Activated CD4-positive, alpha-beta T cell treated with anti-CD3 and anti-CD28 coated beads, Interleukin-2, amount 10 ng/mL, durations not matched to agents 24 days and 14 days (primary cell): ENCODE results near the gene LCAT. TPM values are rescaled to one million over a fixed set of nuclear protein-coding genes. Genes with fewer than 3 reads are reported as not detected.

Experiments used
- DNase-seq: peaks from one replicate; pipeline ENCODE4 v3.0.0; 2022
- H3K27ac Mint-ChIP-seq: one replicate; pipeline ENCODE4 v1.8.0; 2022; ENCODE audit warnings: mild to moderate bottlenecking, mixed read lengths
- H3K27me3 Mint-ChIP-seq: one replicate; pipeline ENCODE4 v1.8.0; 2022; ENCODE audit warnings: mixed read lengths
- H3K36me3 Mint-ChIP-seq: one replicate; pipeline ENCODE4 v1.8.0; 2022; ENCODE audit warnings: low read depth, mild to moderate bottlenecking, mixed read lengths
- H3K4me1 Mint-ChIP-seq: one replicate; pipeline ENCODE4 v1.8.0; 2021; ENCODE audit warnings: mixed read lengths
- H3K4me3 Mint-ChIP-seq: one replicate; pipeline ENCODE4 v1.8.0; 2022; ENCODE audit warnings: mild to moderate bottlenecking, moderate library complexity, mixed read lengths
- H3K9me3 Mint-ChIP-seq: one replicate; pipeline ENCODE4 v1.8.0; 2021; ENCODE audit warnings: mixed read lengths
- intact Hi-C: fragments of 100-400 bp; cut with micrococcal nuclease; formaldehyde crosslinking; loops from one replicate; pipeline ENCODE4 v1.15.1; 2023
- total RNA-seq: library from RNA; stranded (reverse); gene quantifications from 2 replicates; pipeline ENCODE4 v1.2.3, GENCODE V29; 2022

The LCAT gene
- total RNA-seq, 1 donor from 2014 or later, result 18.2 TPM

DNA sequence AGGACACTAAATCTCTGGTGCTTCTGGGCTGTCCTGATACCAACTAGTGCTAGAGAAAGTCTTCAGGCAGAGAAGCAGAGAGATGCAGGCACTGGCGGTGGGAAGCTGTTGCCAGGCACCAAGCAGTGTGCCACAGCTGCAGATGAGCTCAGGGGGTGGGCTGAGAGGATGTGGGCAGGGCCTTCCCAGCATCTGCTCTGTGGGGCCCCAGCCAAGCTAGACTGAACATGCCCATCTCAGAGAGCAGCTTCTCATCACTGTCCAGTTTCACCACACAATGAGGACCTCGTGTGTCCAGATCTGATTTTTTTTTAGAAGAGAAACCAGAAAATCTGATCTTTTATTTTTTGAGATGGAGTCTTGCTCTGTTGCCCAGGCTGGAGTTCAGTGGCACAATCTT lies 33.8 kb downstream of the LCAT start:
- no peaks in the 10 kb centered on the region for H3K9me3 Mint-ChIP-seq
- no peaks in the 10 kb centered on the region for H3K27me3 Mint-ChIP-seq
- H3K36me3 Mint-ChIP-seq, result peaks cover 24% of the 10 kb centered on the region
- H3K4me1 Mint-ChIP-seq, result peaks cover 18% of the 10 kb centered on the region
- peak; percentile 82 for DNase-seq
- intact Hi-C loops, result no loop called here
- H3K4me3 Mint-ChIP-seq, result no peak overlapping the region
- H3K27ac Mint-ChIP-seq, result peak overlapping the region; percentile 84

DNA sequence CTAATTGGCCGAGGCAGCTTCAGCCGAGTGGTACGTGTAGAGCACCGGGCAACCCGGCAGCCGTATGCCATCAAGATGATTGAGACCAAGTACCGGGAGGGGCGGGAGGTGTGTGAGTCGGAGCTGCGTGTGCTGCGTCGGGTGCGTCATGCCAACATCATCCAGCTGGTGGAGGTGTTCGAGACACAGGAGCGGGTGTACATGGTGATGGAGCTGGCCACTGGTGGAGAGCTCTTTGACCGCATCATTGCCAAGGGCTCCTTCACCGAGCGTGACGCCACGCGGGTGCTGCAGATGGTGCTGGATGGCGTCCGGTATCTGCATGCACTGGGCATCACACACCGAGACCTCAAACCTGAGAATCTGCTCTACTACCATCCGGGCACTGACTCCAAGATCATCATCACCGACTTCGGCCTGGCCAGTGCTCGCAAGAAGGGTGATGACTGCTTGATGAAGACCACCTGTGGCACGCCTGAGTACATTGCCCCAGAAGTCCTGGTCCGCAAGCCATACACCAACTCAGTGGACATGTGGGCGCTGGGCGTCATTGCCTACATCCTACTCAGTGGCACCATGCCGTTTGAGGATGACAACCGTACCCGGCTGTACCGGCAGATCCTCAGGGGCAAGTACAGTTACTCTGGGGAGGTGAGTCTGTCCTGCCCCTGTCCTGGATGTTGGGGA lies 34.7 kb downstream of the LCAT start:
- H3K9me3 Mint-ChIP-seq, result no peaks in the 10 kb centered on the region
- no peak overlapping the region for H3K4me3 Mint-ChIP-seq
- peaks cover 22% of the 10 kb centered on the region for H3K36me3 Mint-ChIP-seq
- DNase-seq, result no peak
- intact Hi-C loops, result no loop called here
- no peaks in the 10 kb centered on the region for H3K27me3 Mint-ChIP-seq
- peaks cover 14% of the 10 kb centered on the region for H3K4me1 Mint-ChIP-seq
- H3K27ac Mint-ChIP-seq, result peak overlapping the region; percentile 84

DNA sequence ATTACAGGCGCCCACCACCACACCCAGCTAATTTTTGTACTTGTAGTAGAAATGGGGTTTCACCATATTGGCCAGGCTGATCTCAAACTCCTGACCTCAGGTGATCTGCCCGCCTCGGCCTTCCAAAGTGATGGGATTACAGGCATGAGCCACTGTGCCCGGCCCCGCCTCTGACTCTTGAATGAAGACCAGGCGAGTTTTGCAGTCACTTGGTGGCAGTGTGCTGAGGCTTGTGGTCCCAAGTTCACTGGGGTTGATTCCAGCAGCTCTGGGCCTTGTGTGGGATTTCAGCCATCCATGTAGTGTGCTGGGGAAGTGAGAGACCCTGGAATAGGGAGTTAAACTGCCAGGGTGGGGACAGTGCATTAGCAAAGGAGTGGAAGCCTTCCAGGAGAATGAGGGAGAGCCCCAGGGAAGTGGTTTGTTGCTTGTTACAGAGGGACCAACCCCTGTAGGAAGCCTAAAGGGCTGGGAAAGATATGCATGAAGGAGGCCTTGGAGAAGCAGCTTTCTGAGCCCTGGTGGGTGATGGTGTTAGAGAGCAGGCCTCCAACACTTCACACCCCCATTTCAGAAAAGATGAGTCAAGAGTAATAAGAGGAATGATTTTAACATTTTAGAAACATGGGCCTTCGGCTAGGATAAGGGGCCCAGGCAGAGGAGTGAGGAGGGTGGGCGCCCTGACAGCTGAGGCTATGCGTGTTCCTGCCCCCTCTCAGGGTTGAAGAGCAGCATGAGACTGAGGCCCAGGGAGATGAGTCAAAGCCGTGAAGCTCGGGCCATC lies 36.3 kb downstream of the LCAT start:
- Mint-ChIP-seq H3K27ac (peak overlapping the region; percentile 83), H3K4me1 (peaks cover 14% of the 10 kb centered on the region)

DNA sequence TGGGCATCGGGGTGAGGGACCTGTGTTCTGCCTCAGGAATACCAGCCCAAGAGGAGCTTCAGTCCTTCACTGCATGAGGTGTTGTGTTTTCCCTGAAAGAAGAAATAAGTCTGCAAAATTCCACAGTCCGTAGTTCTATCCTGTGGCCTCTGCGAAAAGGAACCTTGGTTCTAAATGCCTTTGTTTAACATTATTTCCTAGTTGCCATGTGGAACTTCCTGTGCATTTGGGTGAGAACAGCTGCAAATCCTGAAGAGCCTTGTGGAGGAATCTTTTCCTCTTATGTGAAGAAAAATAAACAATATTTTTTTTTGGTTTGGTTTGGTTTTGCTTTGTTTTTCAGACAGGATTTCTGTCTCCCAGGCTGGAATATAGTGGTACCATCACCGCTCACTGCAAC lies 41.1 kb downstream of the LCAT start:
- H3K27ac Mint-ChIP-seq, result peak overlapping the region; percentile 37
- H3K4me3 Mint-ChIP-seq, result no peak overlapping the region

More for the DNA sequence above, 36.3 kb downstream of the LCAT start:
- intact Hi-C loops, result no loop called here
- no peak for DNase-seq
- H3K4me3 Mint-ChIP-seq, result no peak overlapping the region
- H3K27me3 Mint-ChIP-seq, result no peaks in the 10 kb centered on the region
- no peaks in the 10 kb centered on the region for H3K9me3 Mint-ChIP-seq
- peaks cover 23% of the 10 kb centered on the region for H3K36me3 Mint-ChIP-seq

DNA sequence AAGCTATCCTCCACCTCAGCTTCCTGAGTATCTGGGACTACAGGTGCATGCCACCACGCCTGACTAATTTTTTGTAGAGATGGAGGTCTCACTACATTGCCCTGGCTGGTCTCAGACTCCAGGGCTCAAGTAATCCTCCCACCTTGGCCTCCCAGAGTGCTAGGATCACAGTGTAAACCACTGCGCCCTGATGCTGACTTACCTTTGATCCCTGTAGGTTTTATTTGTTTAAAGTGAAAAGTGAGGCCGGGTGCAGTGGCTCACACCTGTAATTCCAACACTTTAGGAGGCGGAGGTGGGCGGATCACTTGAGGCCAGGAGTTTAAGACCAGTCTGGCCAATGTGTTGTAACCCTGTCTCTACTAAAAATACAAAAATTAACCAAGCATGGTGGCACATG lies 42.2 kb downstream of the LCAT start:
- H3K27ac Mint-ChIP-seq, result no peak overlapping the region
- no peaks in the 10 kb centered on the region for H3K9me3 Mint-ChIP-seq
- H3K36me3 Mint-ChIP-seq, result peaks cover 3% of the 10 kb centered on the region
- no peaks in the 10 kb centered on the region for H3K27me3 Mint-ChIP-seq
- no peak for DNase-seq
- peaks cover 2% of the 10 kb centered on the region for H3K4me1 Mint-ChIP-seq
- intact Hi-C loops, result no loop called here
- H3K4me3 Mint-ChIP-seq, result no peak overlapping the region

More for the DNA sequence above, 41.1 kb downstream of the LCAT start:
- intact Hi-C loops, result no loop called here
- H3K36me3 Mint-ChIP-seq, result peaks cover 7% of the 10 kb centered on the region
- H3K9me3 Mint-ChIP-seq, result no peaks in the 10 kb centered on the region
- no peaks in the 10 kb centered on the region for H3K27me3 Mint-ChIP-seq
- no peak for DNase-seq
- H3K4me1 Mint-ChIP-seq, result peaks cover 4% of the 10 kb centered on the region

DNA sequence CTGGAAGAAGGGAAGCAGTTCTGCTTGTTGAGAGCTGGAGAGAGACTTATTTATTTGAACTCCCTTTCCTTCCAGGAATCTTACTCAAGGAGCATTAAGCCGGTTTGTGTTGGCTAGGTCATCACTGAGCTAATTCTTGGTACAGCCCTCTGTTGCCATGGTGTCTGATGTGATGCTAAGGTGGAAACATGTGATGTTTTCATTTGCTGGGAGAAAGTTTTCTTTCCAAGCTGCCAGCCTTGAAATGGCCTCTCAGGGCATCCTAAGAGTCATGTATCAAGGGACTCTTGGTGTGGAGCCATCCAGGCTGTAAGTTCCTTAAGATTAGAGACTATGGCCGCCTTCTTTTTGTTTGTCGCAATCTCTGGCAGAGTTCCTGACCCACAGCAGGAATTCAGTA lies 46.7 kb downstream of the LCAT start:
- DNase-seq, result no peak
- Mint-ChIP-seq H3K4me3 (no peak overlapping the region), H3K9me3 (no peaks in the 10 kb centered on the region), H3K4me1 (peaks cover 22% of the 10 kb centered on the region), H3K27me3 (no peaks in the 10 kb centered on the region), H3K27ac (no peak overlapping the region), H3K36me3 (no peaks in the 10 kb centered on the region)
- intact Hi-C loops, result no loop called here

DNA sequence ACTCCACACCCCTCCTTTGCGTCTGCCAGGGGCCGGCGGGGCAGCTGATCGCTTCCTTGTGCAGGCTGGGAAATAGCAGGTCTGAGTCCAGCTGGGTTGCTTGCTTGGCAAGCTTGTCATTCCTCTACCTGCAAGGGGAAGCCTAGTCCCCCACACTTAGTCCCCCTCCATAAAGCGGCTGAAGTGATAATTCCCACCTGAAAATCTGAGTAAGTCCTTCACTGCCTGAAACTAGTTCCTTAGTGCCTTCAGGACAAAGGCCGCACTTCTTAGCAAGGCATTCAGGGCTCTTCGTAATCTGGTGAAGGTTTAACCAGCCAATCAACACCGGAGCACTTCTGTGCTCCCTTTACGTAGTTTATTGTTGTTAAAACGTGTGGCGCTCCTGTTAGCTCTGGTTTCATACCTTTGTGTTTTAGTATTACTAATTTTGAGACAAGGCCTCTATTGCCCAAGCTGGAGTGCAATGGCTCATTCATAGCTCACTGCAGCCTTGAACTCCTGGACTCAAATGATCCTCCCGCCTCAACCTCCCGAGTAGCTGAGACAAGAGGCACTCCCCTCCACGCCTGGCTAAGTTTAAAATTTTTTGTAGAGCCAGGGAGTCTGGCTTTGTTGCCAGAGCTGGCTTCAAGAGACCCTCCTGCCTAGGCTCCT lies 50.0 kb downstream of the LCAT start:
- Mint-ChIP-seq H3K4me3 (peak overlapping the region; percentile 97), H3K4me1 (peaks cover 22% of the 10 kb centered on the region), H3K36me3 (no peaks in the 10 kb centered on the region), H3K27ac (peak overlapping the region; percentile 94), H3K27me3 (no peaks in the 10 kb centered on the region), H3K9me3 (no peaks in the 10 kb centered on the region)
- intact Hi-C loops, result loop anchor here (1.0 to 5.0 kb wide), 6 partner anchors 21 to 234 kb away; partner anchors contain the start of genes ACD, EDC4, NUTF2 and PARD6A
- DNase-seq, result no peak

DNA sequence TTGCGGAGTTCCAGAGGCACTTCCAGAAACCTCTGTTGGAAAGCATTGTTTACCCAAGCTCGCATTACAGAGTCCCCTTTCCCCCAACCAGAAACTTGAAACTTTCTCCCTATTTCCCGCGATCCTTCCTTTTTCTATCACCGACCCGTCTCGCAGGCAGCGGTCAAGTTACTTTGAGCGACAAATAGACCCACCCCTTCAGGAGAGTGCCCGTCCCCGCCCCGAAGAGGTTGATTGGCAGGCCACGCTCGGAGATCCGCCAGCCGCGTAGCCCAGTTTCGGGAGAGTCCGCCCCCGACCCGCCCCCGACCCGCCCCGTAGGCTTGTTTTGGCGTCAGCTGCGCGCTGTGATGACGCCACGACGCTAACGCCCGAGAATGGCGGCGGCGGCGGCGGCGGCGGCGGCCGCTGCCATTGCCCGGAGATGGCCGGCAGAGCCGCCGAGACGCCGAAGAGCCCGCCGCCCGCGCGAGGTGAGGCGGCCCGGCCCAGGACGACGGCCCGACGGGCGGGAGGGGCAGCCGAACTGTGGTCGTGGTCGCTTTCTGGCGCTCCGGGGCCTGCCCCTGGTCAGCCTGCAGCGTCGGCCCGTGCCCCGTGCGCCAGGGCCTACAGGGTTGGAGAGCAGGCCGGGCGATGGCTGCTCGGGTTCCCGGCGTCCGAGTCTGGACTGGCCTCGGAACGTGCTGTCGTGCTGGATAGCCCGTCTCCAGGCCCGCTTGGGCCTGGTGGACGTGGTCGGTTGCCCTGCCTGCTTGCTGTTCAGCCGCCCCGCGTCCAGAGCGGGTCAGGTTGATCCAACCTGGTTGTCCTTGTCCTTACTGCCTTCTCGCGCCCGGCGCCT lies 50.8 kb downstream of the LCAT start, which contains the start of gene PSKH1:
Gene PSKH1, plus strand, starts transcription at position 356 of the 844 bp plus-strand sequence. CDS start 15,496 bp downstream, outside the sequence.
- Mint-ChIP-seq H3K9me3 (no peaks in the 10 kb centered on the region), H3K4me3 (peak within 1 kb of the TSS; percentile 97), H3K27ac (peak within 1 kb of the TSS; percentile 94), H3K36me3 (no peaks in the 10 kb centered on the region), H3K27me3 (no peaks in the 10 kb centered on the region), H3K4me1 (peaks cover 22% of the 10 kb centered on the region)
- DNase-seq, result peak; percentile 97
- intact Hi-C loops, result loop anchor here (1.0 to 5.0 kb wide), 6 partner anchors 20 to 233 kb away; partner anchors contain the start of genes ACD, EDC4, NUTF2 and PARD6A

DNA sequence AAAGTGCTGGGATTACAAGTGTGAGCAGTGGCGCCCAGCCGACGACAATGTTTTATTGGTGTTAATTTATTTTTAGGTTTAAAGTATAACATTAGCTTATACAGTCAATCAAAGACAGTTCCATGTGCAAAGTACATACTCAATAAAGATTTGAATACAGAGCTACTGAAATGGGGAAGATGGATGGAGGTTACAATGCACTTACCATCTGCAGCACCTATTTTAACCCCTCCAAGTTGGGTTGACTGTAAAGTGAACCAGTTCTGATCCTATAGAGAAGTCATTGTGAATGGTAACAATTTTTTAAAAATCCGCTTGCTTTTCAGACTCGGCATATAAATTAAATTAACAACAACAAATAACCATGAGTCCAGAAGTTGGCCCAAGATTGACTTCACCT lies 51.5 kb downstream of the LCAT start:
- no peaks in the 10 kb centered on the region for H3K9me3 Mint-ChIP-seq
- peaks cover 22% of the 10 kb centered on the region for H3K4me1 Mint-ChIP-seq
- H3K27ac Mint-ChIP-seq, result peak overlapping the region; percentile 87
- DNase-seq, result no peak
- H3K36me3 Mint-ChIP-seq, result peaks cover 2% of the 10 kb centered on the region
- H3K4me3 Mint-ChIP-seq, result peak overlapping the region; percentile 97
- intact Hi-C loops, result loop anchor here (2.0 to 5.0 kb wide), 2 partner anchors 20 to 150 kb away; partner anchors contain the start of gene EDC4
- H3K27me3 Mint-ChIP-seq, result no peaks in the 10 kb centered on the region

Other genes with a start within 250 kb of the LCAT start
- 16.2 and 18.3 TPM in 2 replicates for gene GFOD2, start 224.8 kb downstream of the LCAT start, total RNA-seq
- 18.2 and 18.6 TPM in 2 replicates for gene RANBP10, start 137.6 kb downstream of the LCAT start, total RNA-seq
- 0.65 and 0.80 TPM in 2 replicates for gene TSNAXIP1, start 137.2 kb downstream of the LCAT start, total RNA-seq
- gene THAP11, start 101.8 kb downstream of the LCAT start, total RNA-seq, result 46.4 and 48.7 TPM in 2 replicates
- gene NUTF2, start 97.2 kb downstream of the LCAT start, total RNA-seq, result 184 and 188 TPM in 2 replicates
- 37.0 and 44.5 TPM in 2 replicates for gene CENPT, start 96.4 kb downstream of the LCAT start, total RNA-seq
- 112 and 122 TPM in 2 replicates for gene EDC4, start 71.1 kb downstream of the LCAT start, total RNA-seq
- gene NRN1L, start 59.2 kb downstream of the LCAT start, total RNA-seq, result 0.63 TPM in 1 of 2 replicates, not detected in the other
- gene PSKH1, start 50.9 kb downstream of the LCAT start, total RNA-seq, result 14.4 and 16.3 TPM in 2 replicates
- 6.0 and 6.5 TPM in 2 replicates for gene CTRL, start 12.3 kb downstream of the LCAT start, total RNA-seq
- gene PSMB10, start 7.3 kb downstream of the LCAT start, total RNA-seq, result 211 and 214 TPM in 2 replicates
- 40.6 and 44.7 TPM in 2 replicates for gene SLC12A4, start 24.5 kb upstream of the LCAT start, total RNA-seq
- gene DPEP3, start 36.4 kb upstream of the LCAT start, total RNA-seq, result not detected in 2 replicates
- gene DPEP2, start 55.4 kb upstream of the LCAT start, total RNA-seq, result 1.7 and 2.3 TPM in 2 replicates
- not detected in 2 replicates for gene DPEP2NB, start 71.8 kb upstream of the LCAT start, total RNA-seq
- gene DDX28, start 79.1 kb upstream of the LCAT start, total RNA-seq, result 23.9 and 26.1 TPM in 2 replicates
- gene DUS2, start 79.2 kb upstream of the LCAT start, total RNA-seq, result 35.3 and 42.6 TPM in 2 replicates
- gene NFATC3, start 141.2 kb upstream of the LCAT start, total RNA-seq, result 143 and 146 TPM in 2 replicates